CD14-positive monocyte (primary cell): ENCODE measurements around the gene CCNH. TPM values are rescaled to one million over a fixed set of nuclear protein-coding genes. Genes with fewer than 3 reads are reported as not detected.

ENCODE experiments used
- DNase-seq, 3 donors: peaks; one replicate each; pipeline ENCODE4 v3.0.0-alpha.2; 2011 to 2022
- H2AFZ ChIP-seq: 2 replicates; pipeline ENCODE4 v1.6.0; 2012; ENCODE audit warnings: mild to moderate bottlenecking, low read depth, low read length, inconsistent platforms; ENCODE audit not compliant: insufficient read depth, poor library complexity, severe bottlenecking
- H3K27ac ChIP-seq, 2 donors: 1 replicate in 1 of 2; 2 replicates in 1 of 2; pipeline ENCODE4 v1.5.1; 2012 to 2013; ENCODE audit warnings: low read length in 2 of 2, control low read depth in 1 of 2, inconsistent platforms in 1 of 2, low read depth in 1 of 2, mild to moderate bottlenecking in 1 of 2
- H3K27me3 ChIP-seq, 2 donors: one replicate each; pipeline versions ENCODE4 v1.6.0 to v1.6.1; 2011 to 2013; ENCODE audit warnings: low read length in 2 of 2; ENCODE audit not compliant: control insufficient read depth in 2 of 2, insufficient read depth in 2 of 2
- H3K36me3 ChIP-seq, 2 donors: replicated peaks in 1 of 2; 1 replicate in 1 of 2; 2 replicates in 1 of 2; pipeline versions ENCODE4 v1.5.1 to v1.6.1; 2012 to 2013; ENCODE audit warnings: low read length in 2 of 2, control low read depth in 1 of 2, inconsistent platforms in 1 of 2, mild to moderate bottlenecking in 1 of 2; ENCODE audit not compliant: insufficient read depth in 2 of 2, control insufficient read depth in 1 of 2
- H3K4me1 ChIP-seq, 2 donors: 1 replicate in 1 of 2; 2 replicates in 1 of 2; pipeline versions ENCODE4 v1.5.1 to v1.6.1; 2012 to 2013; ENCODE audit warnings: low read length in 2 of 2, control low read depth in 1 of 2, inconsistent platforms in 1 of 2, mild to moderate bottlenecking in 1 of 2, moderate library complexity in 1 of 2; ENCODE audit not compliant: insufficient read depth in 2 of 2, control insufficient read depth in 1 of 2
- H3K4me2 ChIP-seq: replicated peaks from 2 replicates; pipeline ENCODE3; 2012; ENCODE audit warnings: low read length, moderate library complexity, mild to moderate bottlenecking; ENCODE audit not compliant: poor library complexity, severe bottlenecking; ENCODE audit errors: extremely low read depth
- H3K4me3 ChIP-seq, 3 experiments: fragments of 200-600 bp in 1 of 3; sonication (generic) in 1 of 3; replicated peaks in 1 of 3; 1 replicate in 2 of 3; 2 replicates in 1 of 3; pipeline ENCODE4 v1.5.1; 2011 to 2013; ENCODE audit warnings: low read length in 3 of 3, mild to moderate bottlenecking in 3 of 3, control low read depth in 2 of 3, low read depth in 2 of 3, inconsistent platforms in 1 of 3, moderate library complexity in 1 of 3
- H3K79me2 ChIP-seq: 2 replicates; pipeline ENCODE4 v1.6.0; 2012; ENCODE audit warnings: mild to moderate bottlenecking, control low read depth, inconsistent platforms, low read length, moderate library complexity; ENCODE audit not compliant: insufficient read depth
- H3K9ac ChIP-seq: 2 replicates; pipeline ENCODE4 v1.6.0; 2017; ENCODE audit warnings: low read length, mild to moderate bottlenecking; ENCODE audit not compliant: insufficient read depth, poor library complexity, severe bottlenecking
- H3K9me3 ChIP-seq, 2 donors: replicated peaks in 1 of 2; 1 replicate in 1 of 2; 2 replicates in 1 of 2; pipeline versions ENCODE4 v1.5.1 to v1.6.1; 2012 to 2013; ENCODE audit warnings: low read length in 2 of 2, control low read depth in 1 of 2; ENCODE audit not compliant: control insufficient read depth in 1 of 2, insufficient read depth in 1 of 2
- H4K20me1 ChIP-seq: 2 replicates; pipeline ENCODE4 v1.6.0; 2012; ENCODE audit warnings: mild to moderate bottlenecking, low read length, control low read depth, moderate library complexity; ENCODE audit not compliant: insufficient read depth
- H3K27ac Mint-ChIP-seq, 7 donors: one replicate each; pipeline ENCODE4 v1.8.0; 2020; ENCODE audit warnings: mild to moderate bottlenecking in 7 of 7, mixed read lengths in 7 of 7, moderate library complexity in 6 of 7, inconsistent platforms in 2 of 7
- H3K27me3 Mint-ChIP-seq, 3 donors: one replicate each; pipeline ENCODE4 v1.8.0; 2021 to 2022; ENCODE audit warnings: low read depth in 3 of 3, mild to moderate bottlenecking in 3 of 3, mixed read lengths in 3 of 3, moderate library complexity in 3 of 3, inconsistent platforms in 1 of 3
- H3K36me3 Mint-ChIP-seq, 2 donors: one replicate each; pipeline ENCODE4 v1.8.0; 2020; ENCODE audit warnings: mixed read lengths in 2 of 2, inconsistent platforms in 1 of 2, mild to moderate bottlenecking in 1 of 2
- H3K4me1 Mint-ChIP-seq: one replicate; pipeline ENCODE4 v1.8.0; 2020; ENCODE audit warnings: mild to moderate bottlenecking, mixed read lengths
- H3K4me3 Mint-ChIP-seq, 2 donors: one replicate each; pipeline ENCODE4 v1.8.0; 2020; ENCODE audit warnings: mild to moderate bottlenecking in 2 of 2, mixed read lengths in 2 of 2, moderate library complexity in 1 of 2
- H3K9me3 Mint-ChIP-seq, 7 donors: one replicate each; pipeline ENCODE4 v1.8.0; 2020 to 2022; ENCODE audit warnings: mixed read lengths in 7 of 7, mild to moderate bottlenecking in 6 of 7, moderate library complexity in 6 of 7, inconsistent platforms in 2 of 7
- CTCF ChIP-seq: fragments of 200-600 bp; IDR thresholded peaks from one replicate; pipeline ENCODE4 v1.8.0; 2022; ENCODE audit warnings: antibody characterized with exemption, mild to moderate bottlenecking
- WGBS: methylation state at CpG from one replicate; pipeline ENCODE4 v1.1.5; 2013; ENCODE audit warnings: missing lambda C conversion rate; ENCODE audit not compliant: insufficient coverage; 5-methylcytosine and 5-hydroxymethylcytosine counted together
- intact Hi-C, 2 donors: fragments of 100-400 bp; cut with micrococcal nuclease; formaldehyde crosslinking; loops; one replicate each; pipeline versions ENCODE4 v1.15.0 to v1.15.1; 2023
- polyA plus RNA-seq, 3 donors: library from polyadenylated mRNA; depleted of rRNA in 1 of 3; unstranded in 2 of 3; stranded (reverse) in 1 of 3; fragments of 300-500 nt in 2 of 3; fragments of >200 nt in 1 of 3; fragmentation: Illumina TruSeq in 2 of 3; gene quantifications; 1 replicate in 2 of 3; 2 replicates in 1 of 3; pipeline ENCODE4 v1.2.3, GENCODE V29; 2012 to 2021

Gene CCNH
- polyA plus RNA-seq, 3 donors: 60.3 to 64.0 (median 62.1) TPM

GRCh38 chr5:87401626-87402025 lies 11.1 kb downstream of the CCNH start:
- no peak overlapping the region for H3K4me3 Mint-ChIP-seq
- H3K4me1 Mint-ChIP-seq: peaks cover 37% of the 10 kb centered on the region

GRCh38 chr5:87400305-87400899 lies 12.3 kb downstream of the CCNH start:
- H3K4me1 Mint-ChIP-seq: peaks cover 31% of the 10 kb centered on the region
- TF ChIP-seq CTCF: peak; percentile 93
- no peak overlapping the region for H2AFZ ChIP-seq
- H3K36me3 Mint-ChIP-seq: peaks cover 62 to 81% of the 10 kb centered on the region in 2 donors
- H3K79me2 ChIP-seq: peaks cover 67% of the 10 kb centered on the region
- peaks cover 18 to 30% of the 10 kb centered on the region in 2 donors for H3K4me1 ChIP-seq
- H3K4me3 Mint-ChIP-seq: peak overlapping the region in 1 of 2 donors; percentile 7
- peak overlapping the region; percentile 68 to 89 (median 80) for H3K27ac Mint-ChIP-seq
- peaks cover 76 to 89% of the 10 kb centered on the region in 2 donors for H3K36me3 ChIP-seq
- H3K9me3 Mint-ChIP-seq: no peaks in the 10 kb centered on the region
- peak overlapping the region in 1 of 2 donors; percentile 52 for H3K27ac ChIP-seq
- H3K9ac ChIP-seq: no peak overlapping the region
- H3K9me3 ChIP-seq: no peaks in the 10 kb centered on the region
- WGBS: 100% methylated on average over 2 of the region's 4 CpGs
- DNase-seq: peak; percentile 10 to 60 (median 41)
- peak overlapping the region; percentile 53 for H3K4me2 ChIP-seq
- H3K27me3 Mint-ChIP-seq: peaks cover 0 to 1% (median 0%) of the 10 kb centered on the region in 3 donors
- intact Hi-C loops: no loop called here
- peak overlapping the region in 1 of 3 experiments; percentile 43 for H3K4me3 ChIP-seq
- no peaks in the 10 kb centered on the region for H3K27me3 ChIP-seq
- peaks cover 70% of the 10 kb centered on the region for H4K20me1 ChIP-seq

More at GRCh38 chr5:87401626-87402025, 11.1 kb downstream of the CCNH start:
- H3K9me3 Mint-ChIP-seq: no peaks in the 10 kb centered on the region
- Histone ChIP-seq H4K20me1 (peaks cover 82% of the 10 kb centered on the region), H3K4me3 (no peak overlapping the region), H3K9ac (no peak overlapping the region), H3K27me3 (no peaks in the 10 kb centered on the region), H3K79me2 (peaks cover 68% of the 10 kb centered on the region), H3K4me2 (no peak overlapping the region), H3K36me3 (peaks cover 77 to 90% of the 10 kb centered on the region in 2 donors), H3K9me3 (no peaks in the 10 kb centered on the region), H2AFZ (no peak overlapping the region), H3K4me1 (peaks cover 18 to 30% of the 10 kb centered on the region in 2 donors), H3K27ac (no peak overlapping the region)
- peaks cover 68 to 82% of the 10 kb centered on the region in 2 donors for H3K36me3 Mint-ChIP-seq
- H3K27ac Mint-ChIP-seq: no peak overlapping the region
- no peak for TF ChIP-seq CTCF
- peaks cover 0 to 3% (median 0%) of the 10 kb centered on the region in 3 donors for H3K27me3 Mint-ChIP-seq
- intact Hi-C loops: no loop called here
- DNase-seq: no peak
